ENCODE measurements around the gene LAMA3.

DNA sequence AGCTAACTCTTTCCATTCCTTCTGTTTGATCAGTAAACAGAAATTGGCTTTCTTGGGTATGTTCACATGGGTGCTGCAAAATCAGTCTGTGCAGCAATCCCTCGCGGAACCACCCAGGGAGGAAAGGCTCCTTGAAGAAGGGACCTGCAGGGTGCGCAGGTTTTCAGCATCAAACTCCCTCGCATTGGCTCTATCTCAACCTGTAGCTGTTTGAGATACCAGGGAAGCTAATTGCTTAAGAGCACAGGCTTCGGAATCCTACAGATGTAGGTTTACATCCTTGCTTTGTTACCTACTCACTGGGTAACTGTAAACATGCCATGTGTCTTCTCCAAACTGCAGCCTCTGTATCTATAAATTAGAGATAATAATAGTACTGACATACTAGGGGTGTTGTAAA is 43.2 kb downstream of the LAMA3 start:
- TF ChIP-seq, protein P1, sequence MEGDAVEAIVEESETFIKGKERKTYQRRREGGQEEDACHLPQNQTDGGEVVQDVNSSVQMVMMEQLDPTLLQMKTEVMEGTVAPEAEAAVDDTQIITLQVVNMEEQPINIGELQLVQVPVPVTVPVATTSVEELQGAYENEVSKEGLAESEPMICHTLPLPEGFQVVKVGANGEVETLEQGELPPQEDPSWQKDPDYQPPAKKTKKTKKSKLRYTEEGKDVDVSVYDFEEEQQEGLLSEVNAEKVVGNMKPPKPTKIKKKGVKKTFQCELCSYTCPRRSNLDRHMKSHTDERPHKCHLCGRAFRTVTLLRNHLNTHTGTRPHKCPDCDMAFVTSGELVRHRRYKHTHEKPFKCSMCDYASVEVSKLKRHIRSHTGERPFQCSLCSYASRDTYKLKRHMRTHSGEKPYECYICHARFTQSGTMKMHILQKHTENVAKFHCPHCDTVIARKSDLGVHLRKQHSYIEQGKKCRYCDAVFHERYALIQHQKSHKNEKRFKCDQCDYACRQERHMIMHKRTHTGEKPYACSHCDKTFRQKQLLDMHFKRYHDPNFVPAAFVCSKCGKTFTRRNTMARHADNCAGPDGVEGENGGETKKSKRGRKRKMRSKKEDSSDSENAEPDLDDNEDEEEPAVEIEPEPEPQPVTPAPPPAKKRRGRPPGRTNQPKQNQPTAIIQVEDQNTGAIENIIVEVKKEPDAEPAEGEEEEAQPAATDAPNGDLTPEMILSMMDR (IDR thresholded peaks at IDR 0.05 in 8 of 11, conservative IDR thresholded peaks at IDR 0.05 in 3 of 11) = no peak
- TF ChIP-seq POLR2AphosphoS5 (IDR thresholded peaks at IDR 0.05) (no peak), POLR2A (IDR thresholded peaks at IDR 0.05) (no peak)

All from spleen (tissue), 7 donors.